SH-SY5Y (cell line): ENCODE data around the gene SASH3.

Experiments used
- GATA2 ChIP-seq: IDR thresholded peaks from 2 replicates; pipeline ENCODE4 v1.6.1; 2011; ENCODE audit warnings: mild to moderate bottlenecking, low read depth, low read length
- GATA3 ChIP-seq: IDR thresholded peaks from 2 replicates; pipeline ENCODE4 v1.6.1; 2011; ENCODE audit warnings: low read depth, mild to moderate bottlenecking, low read length, moderate library complexity

GRCh38 chrX:129779747-129780146 lies at the start of gene SASH3:
- TF ChIP-seq GATA2 (no peak), GATA3 (no peak)
